ENCODE data around the gene SERGEF. TPM values are rescaled to one million over a fixed set of nuclear protein-coding genes. Genes with fewer than 3 reads are reported as not detected.
A peak's percentile ranks its signal among the peaks of the same experiment; 100 is the strongest.

SERGEF gene
- total RNA-seq = 17.0 and 18.4 TPM in 2 replicates

DNA sequence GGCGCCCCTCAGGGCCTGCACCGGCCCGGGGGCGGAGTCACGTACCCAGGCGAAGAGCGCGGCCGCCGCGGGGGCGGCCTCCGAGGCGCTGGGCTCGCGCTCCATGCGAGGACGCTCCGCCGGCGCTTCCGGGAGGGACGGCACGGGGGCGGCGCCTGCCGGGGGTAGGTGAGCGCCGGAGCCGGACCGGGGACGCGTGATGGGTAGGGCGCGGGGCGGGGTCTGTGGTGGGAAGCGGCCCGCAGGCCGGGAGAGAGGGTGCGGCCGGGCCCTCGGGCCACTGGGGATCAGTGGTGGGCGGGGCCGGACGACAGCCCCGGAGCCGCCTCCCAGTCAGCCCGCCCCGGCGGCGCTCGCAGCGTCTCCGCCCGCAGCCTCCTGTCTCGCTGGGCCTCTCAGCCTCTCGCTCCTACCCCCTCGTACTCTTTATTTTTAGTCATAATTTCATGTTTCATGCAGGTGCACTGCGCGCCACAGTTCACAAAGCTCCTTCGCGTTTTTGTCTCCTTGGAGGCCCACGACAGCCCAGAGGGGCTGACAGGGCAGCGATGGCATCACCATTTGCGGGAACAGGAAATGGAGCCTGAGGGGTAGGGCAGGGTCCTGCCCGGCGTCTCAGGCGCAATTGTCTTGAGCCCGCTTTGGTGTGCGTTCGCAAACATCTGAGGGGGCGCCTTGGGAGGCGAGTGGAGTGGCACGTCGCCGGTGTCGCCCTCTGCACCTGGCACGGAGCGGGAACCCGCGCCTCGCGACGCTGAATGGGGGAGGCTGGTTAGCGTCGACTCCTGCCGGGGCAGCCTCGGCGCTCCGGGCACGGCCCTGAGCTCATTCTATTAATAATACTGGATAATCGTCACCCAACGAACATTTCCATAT is at the start of gene SERGEF:
SERGEF (minus strand) TSS at position 142 of the 876 bp plus-strand sequence; CDS start at position 105, 37 bp downstream.
- peak; percentile 70 for DNase-seq

DNA sequence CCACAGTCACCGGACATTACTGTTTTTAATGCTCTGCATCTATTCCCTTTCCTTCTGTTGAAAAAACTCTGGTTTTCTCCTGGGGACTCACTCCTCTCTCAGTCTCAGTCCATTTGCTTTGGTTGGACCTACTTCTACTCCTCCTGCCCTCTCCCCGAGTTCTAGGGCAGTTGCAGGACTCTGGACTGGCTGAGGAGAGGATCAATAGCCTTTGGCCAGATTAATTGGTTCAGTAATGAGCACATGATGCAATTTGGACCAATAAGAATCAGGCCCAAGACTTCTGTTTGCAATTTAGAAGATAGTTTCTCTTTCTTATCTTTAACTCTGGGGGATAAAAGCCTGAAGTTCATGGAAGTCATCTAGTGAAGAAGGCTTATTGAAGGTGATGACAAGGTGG is 48.5 kb upstream of the SERGEF start:
- no peak for DNase-seq

DNA sequence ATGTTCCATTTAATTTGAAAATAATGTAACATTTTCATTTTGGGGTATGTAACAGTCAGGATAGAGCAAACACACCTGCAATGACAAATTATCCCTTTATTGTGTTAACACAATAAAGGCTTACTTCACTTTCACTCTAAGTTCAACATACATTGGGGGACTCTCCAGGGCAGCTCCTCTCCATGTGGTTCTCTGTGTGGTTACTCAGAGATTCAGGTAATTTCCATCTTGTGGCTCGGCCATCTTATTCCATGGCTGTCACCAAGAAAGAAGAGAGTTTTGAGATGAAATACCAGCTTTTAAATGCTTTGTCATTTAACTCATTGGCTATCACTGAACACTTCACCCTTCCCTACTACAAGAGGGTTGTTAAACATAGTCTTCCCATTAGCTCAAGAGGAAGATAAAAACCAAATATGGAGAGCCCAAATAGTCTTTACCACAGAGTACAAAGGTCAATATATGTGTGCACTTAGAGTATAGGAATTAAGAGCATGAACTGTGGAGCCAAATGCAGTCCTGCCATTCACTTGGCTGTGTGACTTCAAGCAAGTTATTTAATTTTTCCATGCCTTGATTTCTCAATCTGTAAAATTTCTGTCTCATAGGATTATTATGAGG is 43.8 kb upstream of the SERGEF start:
- no peak for DNase-seq

DNA sequence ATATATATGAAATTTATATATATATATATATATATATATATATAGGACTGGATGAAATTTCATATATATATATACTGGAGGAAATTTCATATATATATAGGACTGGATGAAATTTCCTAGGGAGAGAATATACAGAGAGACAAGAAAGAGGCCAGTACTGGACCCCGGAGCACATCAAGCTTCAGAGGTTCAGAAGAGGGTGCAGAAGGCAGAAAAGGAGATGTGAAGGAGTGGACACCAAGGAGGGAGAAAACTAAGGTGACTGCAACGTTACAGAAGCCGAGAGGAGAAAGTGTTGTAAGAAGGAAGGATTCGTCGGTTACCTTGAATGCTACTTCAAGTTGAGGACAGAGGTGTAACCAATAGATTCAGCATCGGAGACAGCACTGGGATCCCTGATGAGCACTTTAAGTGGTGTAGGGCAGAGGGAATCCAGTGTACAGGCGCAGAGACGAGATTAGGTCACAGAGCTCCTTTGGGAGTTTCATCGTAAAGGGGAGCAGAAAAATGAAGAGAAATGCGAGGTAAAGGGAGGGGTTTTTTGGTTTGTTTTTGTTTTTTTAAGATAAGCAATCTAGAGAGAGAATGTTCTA is 41.8 kb upstream of the SERGEF start:
- no peak for DNase-seq

DNA sequence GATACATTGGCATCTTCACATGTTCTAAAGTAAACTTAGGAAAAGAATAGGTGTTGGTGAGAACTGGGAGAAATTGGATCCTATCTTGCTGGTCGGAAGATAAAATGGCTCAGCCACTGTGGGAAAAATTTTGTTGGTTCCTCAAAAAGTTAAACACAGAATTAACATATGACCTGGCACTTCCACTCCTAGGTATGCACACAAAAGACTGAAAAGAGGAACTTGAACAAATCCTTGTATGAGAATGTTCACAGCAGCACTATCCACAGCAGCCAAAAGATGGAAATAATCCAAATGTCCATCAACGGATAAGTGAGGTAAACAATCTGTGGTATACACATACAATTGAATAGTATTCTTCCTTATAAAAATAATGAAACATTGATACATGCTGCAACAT is 38.0 kb upstream of the SERGEF start:
- no peak for DNase-seq

DNA sequence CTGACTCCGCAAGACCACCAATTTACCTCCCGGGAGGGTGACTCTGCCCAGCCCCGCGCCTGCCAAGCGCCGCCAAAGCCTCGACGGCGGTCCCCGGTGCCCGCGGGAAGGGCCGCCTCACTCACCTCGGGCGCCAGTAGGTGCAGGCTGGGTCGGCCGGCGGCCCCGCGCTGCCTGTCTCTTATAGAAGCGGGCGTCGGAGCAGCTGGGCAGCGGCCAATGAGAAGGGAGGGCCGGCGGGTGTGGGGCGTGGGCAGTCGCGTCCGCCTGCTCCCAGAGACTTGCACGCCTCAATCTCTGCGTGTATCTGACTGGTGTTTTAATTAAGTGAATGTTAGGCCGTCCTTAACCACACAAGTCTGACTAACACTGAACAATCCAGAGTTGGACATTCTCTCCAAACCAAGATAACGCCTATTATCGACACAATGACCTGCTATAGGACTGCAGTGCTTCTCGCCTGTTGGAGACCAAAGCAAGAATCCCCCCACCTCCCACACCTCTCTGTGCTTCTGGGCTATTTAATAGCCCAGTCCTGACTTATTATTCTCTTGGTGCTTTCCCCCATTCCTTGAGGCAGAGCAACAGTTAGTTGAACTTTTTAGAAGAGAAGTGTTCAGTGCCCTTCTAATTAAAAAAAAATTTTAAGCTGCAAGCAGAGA is 33.4 kb upstream of the SERGEF start, which contains the start of gene TPH1:
TPH1 (minus strand) TSS at position 154 of the 662 bp plus-strand sequence. CDS start 5,507 bp downstream, outside the sequence.
- peak; percentile 21 for DNase-seq

DNA sequence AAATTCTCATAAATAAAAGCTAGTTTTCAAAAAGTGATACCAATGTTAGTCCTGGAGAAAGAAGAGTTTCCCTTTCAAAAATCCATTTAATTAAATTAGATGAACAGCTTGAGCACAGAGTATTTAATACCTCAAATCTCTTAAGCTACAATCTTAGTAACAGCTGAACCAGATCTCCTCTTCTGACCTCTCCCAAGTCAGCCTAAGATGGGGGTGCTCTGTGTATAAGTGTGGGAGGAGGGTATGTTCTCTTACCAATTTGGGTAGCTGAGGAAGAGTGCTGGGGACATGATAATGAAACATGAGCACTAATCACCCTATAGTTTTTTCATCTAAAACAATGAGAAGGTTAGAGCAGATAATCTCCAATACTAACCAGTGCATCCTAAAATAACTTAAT is 23.6 kb upstream of the SERGEF start:
- no peak for DNase-seq

DNA sequence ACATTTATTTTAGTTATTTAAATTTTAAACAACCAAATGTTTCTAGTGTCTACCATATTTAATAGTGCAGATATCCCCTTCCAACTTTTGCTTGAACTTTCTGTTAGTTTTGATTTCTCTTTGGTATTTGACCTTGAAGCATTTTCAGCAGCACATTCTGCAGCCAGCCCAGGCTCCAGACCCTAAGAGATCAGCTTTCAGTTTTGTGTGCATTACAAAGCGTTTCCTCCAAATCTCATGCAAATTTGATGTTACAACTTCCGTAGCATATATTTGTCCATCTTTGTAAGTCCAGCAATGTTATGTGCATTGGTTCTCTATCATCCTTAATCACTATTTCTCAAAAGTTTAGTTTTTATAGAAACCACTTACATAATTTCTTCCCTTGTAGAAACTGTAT is 14.6 kb upstream of the SERGEF start:
- DNase-seq = no peak

DNA sequence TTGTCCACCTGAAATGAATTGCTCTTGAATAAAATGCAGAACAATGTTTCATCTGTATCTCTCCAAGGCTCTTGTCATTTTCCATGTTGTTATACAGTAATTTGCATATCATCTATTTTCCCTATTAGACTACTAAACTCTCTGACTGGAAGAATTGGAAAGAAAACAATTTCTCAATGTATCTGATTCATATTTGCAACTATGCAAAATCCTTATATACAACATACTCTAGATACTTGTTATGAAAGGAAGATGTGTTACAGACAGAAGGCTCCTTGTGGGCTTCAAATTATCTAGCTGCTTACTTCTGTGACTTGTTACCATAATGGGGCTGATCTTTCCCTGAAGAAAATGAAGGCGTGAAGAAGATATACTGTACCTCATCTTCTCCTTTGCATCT is 9.6 kb upstream of the SERGEF start:
- DNase-seq = no peak

DNA sequence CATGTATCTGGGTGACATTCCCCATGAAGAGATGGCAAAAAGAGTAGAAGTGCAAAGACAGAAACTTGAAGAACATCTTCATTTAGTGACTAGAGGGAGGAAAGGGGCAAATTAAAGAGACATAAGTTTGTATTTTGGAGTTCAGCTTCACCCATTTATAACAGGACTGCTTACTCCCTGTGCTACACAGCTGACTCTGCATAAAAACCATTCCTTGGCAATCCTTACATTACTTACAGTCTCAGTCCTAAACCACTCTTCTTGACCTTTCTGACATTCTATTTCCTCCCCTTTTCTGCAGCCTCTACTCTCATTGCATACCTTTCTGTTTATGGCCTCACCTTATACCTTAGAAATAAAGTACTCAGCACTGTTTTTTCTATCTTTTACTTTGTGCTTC is 6.8 kb upstream of the SERGEF start:
- no peak for DNase-seq

DNA sequence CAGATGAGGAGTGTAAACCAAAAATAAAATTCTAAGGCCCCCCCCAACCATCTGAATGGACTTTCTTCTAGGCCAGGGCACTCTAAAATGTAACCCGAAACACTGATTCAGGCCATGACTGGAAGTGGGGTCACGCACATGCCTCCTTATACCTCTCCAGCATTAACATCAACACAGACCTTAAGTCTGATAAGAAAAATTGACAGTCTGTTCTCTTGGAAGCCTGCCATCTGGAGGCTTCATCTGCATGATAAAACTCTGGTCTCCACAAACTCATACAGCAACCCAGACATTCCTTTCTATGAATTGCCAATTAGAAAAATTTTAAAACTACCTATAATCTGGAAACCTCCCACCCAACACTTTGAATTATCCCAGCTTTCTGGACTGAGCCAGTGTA is 3.9 kb upstream of the SERGEF start:
- no peak for DNase-seq

DNA sequence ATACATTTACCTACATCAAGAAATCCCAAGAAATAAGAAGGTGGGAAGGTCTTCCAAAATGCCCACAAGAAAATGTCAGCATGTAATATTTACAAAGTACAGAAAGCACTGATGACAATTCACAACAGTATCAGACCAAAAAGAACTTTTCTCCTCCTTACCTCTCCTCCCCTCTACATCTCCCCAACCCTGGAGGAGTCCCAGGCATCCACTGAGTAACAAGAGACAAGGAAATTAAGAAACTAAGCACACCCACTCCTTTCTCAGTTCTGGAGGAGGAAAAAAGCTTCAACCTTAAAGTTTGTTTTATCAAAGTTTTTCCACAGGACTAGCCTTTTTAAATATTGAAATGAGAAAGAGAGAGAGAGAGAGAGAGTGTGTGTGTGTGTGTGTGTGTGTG is 2.0 kb upstream of the SERGEF start:
- no peak for DNase-seq

DNA sequence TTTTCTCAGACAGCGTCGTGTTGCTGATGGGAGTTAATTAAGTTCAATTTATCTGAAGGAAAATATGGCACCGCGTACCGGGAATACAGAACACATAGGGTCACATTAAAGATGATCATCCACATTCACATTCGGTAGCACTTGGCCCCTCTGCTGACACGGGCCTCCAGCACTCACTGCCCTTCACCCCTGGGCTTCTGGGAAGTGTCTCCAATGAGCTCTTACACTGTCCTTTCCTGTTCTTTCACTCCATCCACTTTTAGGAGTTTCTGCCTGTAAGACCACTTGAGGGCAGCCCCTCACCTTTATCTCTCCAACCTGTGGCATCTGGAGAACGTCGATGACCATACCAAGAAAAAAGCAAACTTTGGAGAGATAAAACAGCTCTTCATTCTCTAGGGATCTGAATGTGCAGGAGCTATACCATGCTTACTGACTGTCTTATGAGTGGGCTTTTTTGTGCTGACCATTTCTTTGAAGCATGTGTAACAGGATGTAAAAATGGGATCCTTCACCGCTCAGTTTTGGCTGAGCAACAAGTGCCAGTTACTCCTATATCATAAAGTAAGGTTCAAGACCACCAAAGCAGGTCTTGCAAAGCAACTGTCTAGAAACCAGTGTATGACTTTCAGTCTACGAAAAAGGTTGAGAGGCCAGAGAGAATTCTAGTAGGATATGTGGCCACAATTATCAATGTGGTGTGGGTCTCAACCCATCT is 1.1 kb upstream of the SERGEF start:
- DNase-seq = no peak

DNA sequence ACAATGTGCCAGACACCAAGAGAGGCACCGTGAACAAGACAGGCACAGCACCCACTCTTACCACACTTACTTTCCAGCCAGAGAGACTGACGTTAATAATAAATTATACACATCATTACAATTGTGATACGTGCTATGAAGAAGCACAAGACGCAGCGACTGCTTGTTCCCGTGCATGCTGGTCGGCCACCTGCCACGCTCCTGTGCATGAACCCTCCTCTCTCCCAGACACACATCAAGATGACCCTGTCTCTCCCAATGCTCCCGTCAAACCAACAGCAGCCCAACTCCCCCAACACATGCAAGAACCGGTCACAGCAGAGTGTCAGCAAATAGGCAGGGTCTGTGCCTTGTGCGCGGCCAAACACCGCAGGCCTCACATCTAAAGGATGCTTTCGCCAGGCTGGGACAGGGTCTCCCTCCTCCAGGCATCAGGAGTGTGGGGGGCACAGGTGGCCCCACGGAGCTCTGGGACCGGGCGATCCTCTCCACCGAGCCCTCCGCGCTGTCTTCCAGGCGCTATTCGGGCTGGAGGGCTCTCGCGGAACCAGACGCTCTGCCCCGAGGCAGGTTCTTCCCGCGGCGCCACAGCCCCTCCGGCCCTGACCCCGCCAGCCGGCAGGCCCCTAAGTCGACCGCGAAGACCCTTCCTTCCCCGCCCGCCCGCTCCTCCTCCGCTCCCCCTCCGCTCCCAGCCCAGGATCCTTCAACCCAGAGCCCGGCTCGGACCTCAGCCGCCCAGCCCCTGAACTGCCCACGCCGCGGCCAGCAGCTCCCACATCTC is 533 bp downstream of the SERGEF start:
- peak; percentile 35 for DNase-seq

DNA sequence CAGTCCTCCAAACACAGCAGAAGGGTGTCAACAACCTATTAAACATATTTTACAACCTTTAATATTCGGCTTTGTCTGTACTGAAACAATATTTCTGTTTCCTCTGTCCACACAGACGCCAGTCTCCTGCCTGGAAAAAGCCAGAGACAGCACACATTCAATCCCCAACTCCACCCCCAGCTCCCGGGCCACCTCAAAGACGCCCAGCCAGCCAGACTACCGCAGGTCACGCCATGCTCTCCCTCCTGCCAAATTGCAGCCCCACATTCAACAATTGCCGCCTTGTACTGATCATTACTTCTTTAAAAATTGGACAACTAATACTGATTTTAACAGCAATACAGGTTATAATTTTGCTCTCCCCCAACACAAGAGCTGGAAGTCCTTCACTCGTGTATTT is 1.2 kb downstream of the SERGEF start:
- DNase-seq = no peak

DNA sequence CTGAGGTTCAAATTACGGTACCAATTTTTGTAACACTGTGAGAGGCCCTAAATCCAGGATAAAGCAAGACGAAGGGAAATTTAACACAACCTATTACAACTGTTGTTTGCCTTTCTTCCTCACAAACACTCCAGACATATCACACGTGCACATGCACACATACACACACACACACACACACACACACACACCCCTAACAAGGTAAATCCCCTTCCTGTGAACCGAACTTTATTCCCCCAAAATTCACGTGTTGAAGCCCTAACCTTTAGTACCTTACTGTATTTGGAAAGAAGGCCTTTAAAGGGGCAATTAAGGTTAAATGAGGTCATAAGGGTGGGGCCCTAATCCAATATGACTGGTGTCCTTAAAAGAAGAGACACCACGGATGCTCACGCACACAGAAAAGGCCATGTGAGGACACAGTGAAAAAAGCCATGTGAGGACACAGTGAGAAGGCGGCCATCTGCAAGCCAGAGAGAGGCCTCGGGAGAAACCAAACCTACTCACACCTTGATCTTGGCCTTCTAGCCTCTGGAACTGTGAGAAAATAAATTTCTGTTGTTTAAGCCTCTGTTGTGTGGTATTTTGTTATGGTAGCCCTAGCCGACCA is 1.8 kb downstream of the SERGEF start:
- DNase-seq = no peak

DNA sequence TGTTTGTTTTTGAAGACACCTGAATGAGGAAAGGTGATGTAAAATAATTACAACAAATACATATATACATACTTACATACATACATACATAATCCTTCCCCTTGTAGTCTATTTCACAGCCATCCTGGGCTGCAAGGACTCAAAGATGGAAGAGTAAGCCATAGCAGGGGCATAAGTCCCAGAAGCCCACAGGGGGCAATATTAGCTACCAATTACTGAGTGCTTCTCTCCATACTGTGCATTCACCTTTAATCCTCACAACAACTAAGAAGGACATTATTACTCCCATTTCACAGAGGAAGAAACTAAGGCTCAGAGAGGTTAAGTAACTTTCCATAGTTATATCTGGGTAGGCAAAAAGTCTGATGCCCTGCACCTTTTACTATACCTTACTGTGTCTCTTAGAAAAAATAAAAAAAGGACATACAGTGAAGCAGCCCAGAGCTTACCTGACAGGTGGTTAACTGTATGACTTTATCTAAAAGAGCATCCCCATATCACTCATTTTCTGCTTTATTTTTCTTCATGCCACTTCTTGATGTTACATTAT is 2.7 kb downstream of the SERGEF start:
- DNase-seq = no peak

DNA sequence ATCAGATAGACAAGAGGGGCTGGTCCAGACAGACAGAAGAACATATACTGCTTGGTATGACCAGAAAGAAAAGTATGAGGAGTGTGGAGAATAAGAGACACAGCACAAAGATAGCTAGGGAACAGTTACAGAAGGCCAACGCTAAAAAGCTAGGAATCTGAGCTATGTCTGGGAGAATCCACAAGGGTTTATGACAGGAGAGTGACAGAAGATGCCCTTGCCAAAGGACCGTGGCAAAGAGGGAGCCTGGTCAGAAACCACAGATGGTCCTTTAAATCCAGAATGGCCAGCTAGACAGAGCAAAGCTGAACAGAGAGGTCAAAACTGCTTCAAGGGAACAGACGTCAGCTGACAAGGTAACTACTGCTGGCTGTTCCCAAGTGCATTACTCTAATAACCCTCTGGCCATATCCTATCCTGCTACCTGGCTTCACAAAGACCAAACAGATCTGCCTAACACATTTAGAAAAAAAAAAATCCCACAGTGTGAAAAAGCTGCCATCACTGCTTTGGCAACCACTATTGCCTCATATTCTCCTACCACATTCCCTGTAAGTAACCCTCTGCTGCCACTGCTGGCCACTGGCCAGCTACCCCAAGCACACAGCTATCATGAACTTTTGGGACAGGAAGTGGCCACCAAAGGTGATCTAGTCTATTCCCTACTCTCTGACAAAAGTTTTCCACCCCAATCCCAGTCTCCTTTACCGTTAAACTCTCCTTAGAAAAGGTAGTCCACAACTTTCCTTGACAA is 7.3 kb downstream of the SERGEF start:
- DNase-seq = no peak

DNA sequence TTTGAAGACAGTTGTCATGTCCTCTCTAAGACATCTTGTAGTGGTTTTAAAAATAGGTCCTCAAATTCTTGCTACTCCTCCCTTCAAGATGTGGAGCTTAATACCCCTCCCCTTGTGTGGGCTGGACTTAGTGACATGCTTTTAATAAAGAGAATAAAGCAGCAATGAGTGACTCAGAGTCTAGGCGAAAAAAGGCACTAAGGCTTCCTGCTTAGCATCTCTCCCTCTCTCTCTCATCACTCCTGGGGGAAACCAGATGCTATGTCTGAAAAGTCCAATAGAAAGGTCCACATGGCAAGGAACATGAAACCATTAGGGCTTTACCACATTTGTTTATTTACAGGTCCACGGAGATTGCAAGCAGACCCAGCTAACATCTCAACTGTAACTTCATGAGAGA is 11.7 kb downstream of the SERGEF start:
- DNase-seq = no peak

DNA sequence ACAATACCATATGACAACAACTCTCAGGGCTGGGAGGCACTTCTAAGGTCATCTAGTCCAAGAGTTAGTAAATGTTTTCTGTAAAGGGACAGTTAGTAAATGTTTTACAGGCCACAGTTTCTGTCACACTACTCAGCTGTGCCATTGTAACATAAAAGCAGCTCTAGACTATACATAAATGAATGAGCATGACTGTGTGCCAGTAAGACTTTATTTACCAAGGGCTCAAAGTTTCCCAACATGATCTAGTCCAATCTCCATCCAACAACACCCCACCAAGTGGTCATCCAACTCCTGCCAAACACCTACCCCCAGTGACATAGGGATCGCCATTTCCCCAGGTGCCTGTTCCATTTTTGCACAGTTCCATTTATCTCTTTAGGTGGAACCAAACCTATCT is 12.1 kb downstream of the SERGEF start:
- DNase-seq = no peak
